ENCODE data around the gene LRIG1.
"Not testable (repeated sequence)": the region's sequence is repeated elsewhere in the genome, so short reads cannot be mapped to it uniquely, and the experiment has no call there.

LRIG1 gene

GRCh38 chr3:66442254-66443117, 58.3 kb downstream of the LRIG1 start:
- no peak for DNase-seq (ENCODE audit: low read depth in 2 of 2)

GRCh38 chr3:66441692-66442091, 59.1 kb downstream of the LRIG1 start:
- no peak for DNase-seq (ENCODE audit: low read depth in 2 of 2)

DNA sequence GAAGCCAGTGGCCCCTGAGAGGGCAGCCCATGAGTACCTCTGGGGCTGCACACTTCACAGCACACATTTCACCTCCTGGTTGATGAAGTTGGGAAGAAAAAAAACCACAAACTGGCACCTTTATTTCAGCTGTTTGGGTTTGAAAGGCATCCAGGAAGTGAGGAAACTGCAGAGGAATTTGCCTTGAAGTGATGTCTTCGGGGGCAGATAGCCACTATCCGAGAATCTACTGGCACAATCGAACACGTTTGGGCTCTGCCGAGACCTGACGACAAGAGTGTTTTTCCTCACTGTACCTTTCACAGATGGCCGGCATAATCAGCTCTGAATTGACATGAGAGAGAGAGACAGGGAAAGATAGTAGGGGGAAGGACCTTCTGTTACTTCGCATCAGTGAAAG, 59.7 kb downstream of the LRIG1 start:
- no peak for DNase-seq (ENCODE audit: low read depth in 2 of 2)

DNA sequence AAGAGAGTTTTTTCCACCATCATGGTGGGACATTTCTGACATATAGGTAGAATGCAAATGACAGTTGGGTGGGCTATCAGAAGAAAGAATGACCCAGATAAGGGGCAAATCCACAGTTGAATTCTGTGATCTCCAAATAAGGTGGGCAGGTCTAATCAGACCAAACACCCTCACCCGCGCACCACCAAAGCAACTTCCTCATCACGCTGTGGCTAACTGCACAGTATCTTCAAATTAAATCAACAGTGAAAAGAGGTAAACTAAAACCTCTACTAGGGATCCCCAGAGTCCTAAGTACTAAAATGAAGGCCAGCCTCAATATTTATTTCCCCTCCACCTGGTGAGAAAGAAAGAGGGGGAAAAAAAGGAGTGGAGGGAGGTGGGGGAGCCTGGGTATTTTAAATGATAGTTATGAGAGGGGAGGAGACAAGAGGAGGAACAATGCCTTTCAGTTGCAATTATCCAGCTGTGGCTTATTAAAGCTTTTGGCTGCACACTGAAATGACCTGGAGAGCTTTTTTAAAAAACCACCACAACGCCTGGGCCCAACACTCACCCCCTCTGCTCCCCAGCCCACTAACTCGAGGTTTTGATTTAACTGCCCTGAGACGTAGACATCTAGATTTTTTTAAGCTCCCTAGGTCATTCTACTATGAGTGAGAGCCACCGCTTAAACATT, 61.0 kb downstream of the LRIG1 start:
- no peak for DNase-seq (ENCODE audit: low read depth in 2 of 2)

DNA sequence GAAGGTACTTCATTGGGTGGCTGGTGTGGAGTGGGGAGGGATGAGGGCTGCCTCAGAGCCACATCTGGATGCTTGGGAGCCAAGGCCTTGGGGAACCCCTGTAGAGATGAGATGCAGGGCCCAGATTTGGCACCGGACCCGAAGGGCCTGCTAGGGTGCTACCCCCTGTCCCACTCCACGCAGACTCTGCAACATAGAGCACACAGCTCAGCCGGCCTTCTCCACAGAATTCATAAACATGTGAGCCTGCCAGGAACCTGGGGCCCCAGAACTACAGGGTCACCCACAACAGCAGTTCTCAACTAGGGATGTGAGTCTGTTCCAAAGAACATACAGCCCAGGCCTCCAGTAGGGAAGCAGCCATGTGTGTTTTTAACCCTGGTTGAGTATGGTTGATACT, 62.8 kb downstream of the LRIG1 start:
- no peak for DNase-seq (ENCODE audit: low read depth in 2 of 2)

DNA sequence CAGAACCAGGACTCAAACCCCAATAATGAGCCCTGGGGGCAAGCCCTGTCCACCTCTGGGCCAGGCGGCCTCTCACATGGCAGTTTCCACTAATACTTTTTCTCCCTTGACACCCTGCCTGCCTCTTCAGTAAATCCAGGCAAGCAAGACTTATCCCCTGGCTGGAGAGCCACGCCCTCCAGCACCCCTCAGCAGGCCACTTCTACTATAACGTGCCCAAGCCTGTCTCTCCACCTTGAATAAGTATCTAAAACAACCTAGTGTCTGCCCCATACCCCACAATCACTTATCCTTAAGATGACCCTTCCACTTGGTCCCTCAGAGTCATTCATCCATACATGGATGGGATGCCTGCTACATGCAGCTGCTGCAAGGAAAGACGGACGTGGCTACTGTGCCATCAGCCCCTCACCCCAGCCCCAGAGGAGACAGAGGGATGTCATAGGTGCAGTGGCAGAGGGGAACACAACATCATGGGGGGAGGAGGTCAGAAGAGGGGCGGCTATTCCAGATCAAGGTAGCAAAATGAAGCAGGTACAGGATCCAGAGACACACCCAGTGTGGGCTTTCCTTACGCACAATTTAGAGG, 63.4 kb downstream of the LRIG1 start:
- no peak for DNase-seq (ENCODE audit: low read depth in 2 of 2)

DNA sequence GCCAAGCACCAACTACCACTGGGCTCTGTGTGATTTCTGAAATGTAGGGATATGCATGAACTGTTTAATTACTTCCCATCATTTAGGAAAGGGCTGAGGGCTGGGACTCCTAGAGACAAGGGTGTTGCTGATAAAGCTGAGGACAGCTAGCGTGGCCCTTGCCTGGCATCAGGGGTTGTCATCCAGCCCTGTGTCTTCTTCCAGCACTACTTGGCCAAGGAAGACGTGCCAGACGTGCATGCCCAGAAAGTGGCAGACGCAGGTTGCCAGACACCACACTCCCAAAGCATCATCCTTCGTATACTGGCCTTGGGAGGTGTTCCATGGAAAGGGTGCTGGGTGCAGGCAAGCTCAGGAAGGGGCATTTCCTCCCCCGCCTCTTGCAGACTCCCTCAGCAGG, 64.8 kb downstream of the LRIG1 start:
- no peak for DNase-seq (ENCODE audit: low read depth in 2 of 2)

DNA sequence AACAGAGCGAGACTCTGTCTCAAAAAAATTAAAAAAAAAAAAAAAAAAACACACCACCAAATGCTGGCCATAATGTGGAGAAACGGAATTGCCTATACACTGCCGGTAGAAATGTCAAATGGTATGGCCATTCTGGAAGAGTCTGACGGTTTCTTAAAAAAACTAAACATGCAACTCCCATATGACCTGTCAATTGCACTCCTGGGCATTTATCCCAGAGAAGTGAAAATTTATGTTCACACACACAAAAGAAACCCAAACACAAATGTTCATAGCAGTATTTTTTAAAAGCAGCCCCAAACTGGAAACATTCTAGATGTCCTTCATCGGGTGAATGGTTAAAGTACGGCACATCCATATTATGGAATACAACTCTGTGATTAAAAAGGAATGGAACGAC, 66.1 kb downstream of the LRIG1 start:
- DNase-seq (ENCODE audit: low read depth in 2 of 2) = no peak

DNA sequence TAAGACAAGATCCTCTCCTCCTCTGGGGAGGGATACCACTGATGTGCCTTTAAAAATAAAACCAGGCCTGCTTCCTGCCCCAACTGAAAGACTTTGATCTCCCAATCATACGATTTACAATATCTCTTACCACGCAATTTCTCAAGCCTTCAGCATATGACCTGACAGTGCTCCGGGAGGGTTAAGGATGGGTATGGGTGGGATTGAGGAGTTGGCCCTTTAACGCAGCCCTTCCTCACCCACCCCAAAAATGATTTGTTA, 67.4 kb downstream of the LRIG1 start:
- DNase-seq (ENCODE audit: low read depth in 2 of 2) = no peak

GRCh38 chr3:66432767-66433521, 67.9 kb downstream of the LRIG1 start:
- DNase-seq (ENCODE audit: low read depth in 2 of 2) = no peak

DNA sequence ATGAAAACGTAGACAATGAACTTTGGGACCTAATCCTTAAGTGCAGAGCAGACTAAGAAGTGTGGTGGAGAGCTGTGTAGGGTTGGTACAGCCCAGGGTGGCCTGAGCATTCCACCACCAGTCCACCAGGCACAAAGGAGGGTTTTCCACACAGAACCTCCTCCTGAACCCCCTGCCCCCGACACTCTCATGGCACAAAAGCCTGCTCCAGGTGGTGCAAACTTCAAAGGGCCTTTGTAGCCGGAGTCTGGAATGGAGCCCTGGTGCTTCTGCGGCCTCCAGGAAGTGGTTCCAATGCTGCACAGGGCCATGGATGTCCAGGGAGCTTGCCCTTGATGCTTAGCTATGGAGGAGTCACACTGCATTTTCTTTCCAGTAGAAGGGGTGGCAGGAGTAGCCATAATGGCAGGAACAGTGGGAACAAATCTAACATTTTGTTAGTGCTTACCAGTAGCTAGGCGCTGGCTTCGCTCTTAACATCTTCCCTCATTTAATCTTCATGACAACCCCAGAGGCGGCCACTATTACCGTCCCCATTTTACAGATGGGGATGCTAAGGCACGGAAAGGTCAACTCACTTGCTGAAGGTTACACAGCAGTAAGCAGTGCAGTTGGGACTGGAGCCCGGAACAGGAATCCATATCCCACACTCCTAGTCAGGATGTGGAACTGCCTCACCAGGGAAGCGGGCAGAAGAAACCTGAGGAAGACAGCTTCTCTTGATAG, 68.6 kb downstream of the LRIG1 start:
- no peak for DNase-seq (ENCODE audit: low read depth in 2 of 2)

DNA sequence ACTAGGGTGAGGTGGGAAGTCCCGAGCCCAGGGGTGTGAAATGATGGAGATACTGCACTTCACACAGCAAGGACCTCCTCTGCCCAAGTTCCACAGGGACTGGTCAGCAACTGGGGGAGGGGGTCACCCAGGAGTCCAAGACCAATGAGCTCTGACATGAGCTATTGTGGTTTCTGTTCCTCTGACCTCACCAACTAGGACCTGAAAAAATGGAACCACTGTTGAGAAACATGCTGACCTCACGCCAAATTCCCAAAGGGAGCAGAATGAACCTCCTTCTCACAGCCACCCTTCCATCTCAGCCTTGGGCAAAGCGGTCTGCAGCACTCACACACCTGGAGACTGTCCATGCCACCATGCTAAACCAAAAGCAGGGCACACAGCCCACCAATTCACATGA, 69.3 kb downstream of the LRIG1 start:
- no peak for DNase-seq (ENCODE audit: low read depth in 2 of 2)

DNA sequence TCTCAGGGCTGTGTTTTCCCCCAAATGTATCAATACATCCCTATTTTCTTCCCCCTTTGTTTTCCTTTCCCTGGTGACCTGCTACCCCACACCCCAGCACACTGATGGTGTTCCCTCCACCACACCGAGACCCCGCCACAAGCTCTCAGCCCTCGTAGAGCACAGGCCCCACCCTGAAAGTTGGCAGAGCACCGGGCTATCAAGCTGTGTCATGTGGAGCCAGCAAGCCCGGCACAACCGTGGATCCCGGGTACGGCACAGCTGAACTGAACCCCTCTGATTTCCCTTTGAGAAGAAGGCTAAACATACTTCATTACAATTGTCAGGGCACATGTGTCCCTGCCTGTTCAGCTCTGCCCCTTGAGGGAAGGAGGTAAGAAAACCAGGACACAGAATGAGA, 69.9 kb downstream of the LRIG1 start:
- no peak for DNase-seq (ENCODE audit: low read depth in 2 of 2)

DNA sequence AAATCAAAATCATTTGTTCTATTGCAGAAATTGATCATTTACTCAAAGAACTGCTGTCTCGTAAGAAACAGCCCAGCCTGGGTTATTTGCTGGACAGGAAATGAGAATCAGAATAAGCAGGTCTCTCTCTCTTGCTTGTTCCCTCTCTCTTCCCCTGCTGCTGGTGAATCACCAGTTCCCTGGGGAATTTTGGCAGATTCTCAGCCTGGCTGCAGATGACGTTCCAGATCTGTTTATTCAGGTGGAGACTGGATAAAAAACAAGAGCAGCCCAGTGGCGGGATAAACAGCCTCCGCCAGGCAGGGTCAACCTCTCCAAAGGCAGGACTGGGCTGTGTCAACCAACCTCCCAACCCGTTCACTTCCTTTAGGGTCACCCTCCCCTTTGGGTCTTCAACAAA, 72.1 kb downstream of the LRIG1 start:
- no peak for DNase-seq (ENCODE audit: low read depth in 2 of 2)

DNA sequence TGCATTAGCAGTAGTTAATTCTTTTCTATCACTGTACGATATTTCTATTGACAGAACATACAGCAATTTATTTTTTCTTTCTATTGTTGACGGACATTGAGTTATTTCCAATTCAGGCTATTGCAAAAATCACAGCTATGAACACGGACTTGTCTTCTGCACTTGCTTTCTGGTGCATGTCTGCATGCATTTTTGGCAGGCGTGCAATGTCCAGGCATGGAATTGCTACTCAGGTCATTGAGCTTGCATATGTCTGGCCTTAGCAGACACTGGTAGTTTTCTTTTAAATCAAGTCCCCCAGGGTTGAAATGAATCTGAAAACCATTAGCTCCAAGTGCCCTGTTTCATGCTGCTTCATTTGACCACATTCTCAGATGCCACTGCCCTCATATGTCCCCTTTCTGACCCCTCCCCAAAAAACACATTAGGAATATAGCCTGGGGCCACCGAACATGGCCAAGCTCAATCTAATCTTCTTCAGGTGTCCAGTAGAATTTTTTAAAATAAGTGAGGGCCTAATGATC, 72.8 kb downstream of the LRIG1 start:
- DNase-seq (ENCODE audit: low read depth in 2 of 2) = no peak

DNA sequence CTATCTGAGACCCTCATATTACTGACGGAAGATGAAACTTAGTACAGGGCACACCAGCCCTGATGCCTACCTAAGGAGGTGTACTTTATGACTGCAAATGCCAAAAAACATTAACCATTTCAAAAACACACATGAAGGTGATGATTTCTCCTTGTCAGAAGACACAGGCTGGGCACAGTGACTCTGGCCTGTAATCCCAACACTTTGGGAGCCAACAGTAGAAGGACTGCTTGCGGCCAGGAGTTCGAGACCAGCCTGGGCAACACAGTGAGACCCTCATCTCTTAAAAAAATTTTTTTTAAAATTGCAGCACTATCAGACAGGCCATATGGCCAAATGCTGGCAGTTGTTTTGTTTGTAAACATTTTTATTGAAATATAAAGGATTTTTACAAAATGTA, 73.5 kb downstream of the LRIG1 start:
- no peak for DNase-seq (ENCODE audit: low read depth in 2 of 2)

GRCh38 chr3:66426135-66426534, 74.7 kb downstream of the LRIG1 start:
- DNase-seq (ENCODE audit: low read depth in 2 of 2) = no peak

- DNase-seq (ENCODE audit: low read depth in 2 of 2) = no peak
Measured at GRCh38 chr3:66425576-66426114, 75.2 kb downstream of the LRIG1 start.

DNA sequence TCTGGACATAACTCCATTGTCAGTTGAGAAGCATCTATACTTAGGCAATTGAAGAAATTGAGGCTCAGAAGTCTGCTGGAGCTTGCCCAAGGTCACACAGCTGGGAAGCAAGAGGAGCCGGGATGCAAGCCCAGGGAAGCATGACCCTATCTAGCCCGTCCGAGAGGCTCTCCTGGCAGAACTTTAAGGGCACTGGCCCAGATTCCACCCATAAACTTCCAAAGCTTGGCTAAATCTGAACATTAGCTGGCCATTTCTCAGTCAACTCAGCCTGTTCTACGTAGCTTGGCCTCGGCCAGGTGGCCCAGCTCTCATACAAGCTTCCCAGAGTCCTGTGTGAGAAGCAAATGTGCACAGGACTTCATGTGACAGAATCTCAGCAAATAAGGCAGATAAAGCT, 75.8 kb downstream of the LRIG1 start:
- no peak for DNase-seq (ENCODE audit: low read depth in 2 of 2)

DNA sequence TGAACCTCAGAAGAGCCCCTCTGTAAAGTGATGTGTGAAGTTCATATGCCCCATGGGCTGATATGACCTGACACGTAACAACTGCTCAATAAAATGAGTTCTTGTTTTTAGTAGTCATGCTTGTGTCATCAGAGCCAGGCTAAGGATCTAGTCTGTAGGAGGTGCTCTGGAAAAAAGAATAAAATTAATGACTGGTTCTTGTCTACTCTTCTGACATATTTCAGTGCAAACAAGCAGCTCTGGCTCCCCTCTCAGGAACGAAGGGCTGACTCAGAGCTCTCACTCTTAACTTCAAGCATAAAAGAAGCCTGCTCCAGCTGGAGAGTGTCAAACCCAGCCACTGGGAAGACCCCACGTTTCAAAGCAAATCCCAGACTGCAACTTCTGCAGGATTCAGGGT, 77.0 kb downstream of the LRIG1 start:
- no peak for DNase-seq (ENCODE audit: low read depth in 2 of 2)

DNA sequence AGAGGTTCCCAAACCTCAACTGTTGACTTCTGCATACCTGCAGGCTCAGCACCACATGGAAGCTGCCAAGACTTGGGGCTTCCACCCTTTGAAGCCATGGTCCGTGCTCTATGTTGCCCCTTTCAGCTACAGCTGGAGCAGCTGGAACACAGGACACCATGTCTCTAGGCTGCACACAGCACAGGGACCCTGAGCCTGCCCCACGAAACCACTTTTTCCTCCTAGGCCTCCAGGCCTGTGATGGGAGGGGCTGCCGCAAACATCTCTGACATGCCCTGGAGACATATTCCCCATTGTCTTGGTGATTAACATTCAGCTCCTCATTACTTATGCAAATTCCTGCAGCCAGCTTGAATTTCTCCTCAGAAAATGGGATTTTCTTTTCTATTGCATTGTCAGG, 78.9 kb downstream of the LRIG1 start:
- not testable (repeated sequence) for DNase-seq (ENCODE audit: low read depth in 2 of 2)
